RWPE1 (cell line): ENCODE data around the gene KLHL36.

Source experiments
- CTCF ChIA-PET: fragments of 350-600 bp; sonication (Branson Sonifier 250); formaldehyde crosslinking; extraction: SDS; loops from one replicate; lab custom pipeline; 2021; lab: Yijun Ruan, JAX
- POLR2A ChIA-PET: fragments of 400-600 bp; formaldehyde crosslinking; extraction: SDS; loops from one replicate; lab custom pipeline; 2020; ENCODE audit warnings: antibody characterized with exemption; ENCODE audit not compliant: low non-redundant PET; lab: Yijun Ruan, JAX
- DNase-seq: peaks from one replicate; pipeline ENCODE4 v3.0.0; 2012; ENCODE audit warnings: low spot score
- H3K27ac ChIP-seq: fragments of 450-650 bp; 2 replicates; pipeline ENCODE4 v1.5.1; 2017
- CTCF ChIP-seq: fragments of 450-650 bp; conservative IDR thresholded peaks from 2 replicates; pipeline ENCODE4 v1.5.1; 2017; ENCODE audit warnings: low read depth, mild to moderate bottlenecking

Gene KLHL36

GRCh38 chr16:84672276-84673202, 24.2 kb downstream of the KLHL36 start:
- H3K27ac ChIP-seq = peak overlapping the region; percentile 32
- POLR2A ChIA-PET = no interaction called here
- CTCF ChIA-PET = interaction anchor here (0.5 to 4.0 kb wide), 25 partner anchors 9 to 195 kb away, joined by 3 to 27 read pairs (median 4); no protein-coding TSS in a partner anchor
- TF ChIP-seq CTCF = peak; percentile 85
- DNase-seq = peak; percentile 64

GRCh38 chr16:84673203-84673535, 24.9 kb downstream of the KLHL36 start:
- POLR2A ChIA-PET = no interaction called here
- DNase-seq = peak; percentile 90
- TF ChIP-seq CTCF = no peak
- H3K27ac ChIP-seq = peak overlapping the region; percentile 32
- CTCF ChIA-PET = interaction anchor here (0.6 to 4.0 kb wide), 12 partner anchors 10 to 170 kb away, joined by 3 to 27 read pairs (median 6); no protein-coding TSS in a partner anchor

GRCh38 chr16:84673561-84673960, 25.2 kb downstream of the KLHL36 start:
- DNase-seq = no peak
- ChIA-PET POLR2A (no interaction called here), CTCF (interaction anchor here (0.8 to 4.0 kb wide), 7 partner anchors 10 to 139 kb away, joined by 3 to 27 read pairs (median 8); no protein-coding TSS in a partner anchor)
- peak overlapping the region; percentile 32 for H3K27ac ChIP-seq
- no peak for TF ChIP-seq CTCF

GRCh38 chr16:84675423-84675822, 27.1 kb downstream of the KLHL36 start:
- ChIA-PET CTCF (no interaction called here), POLR2A (no interaction called here)
- no peak for TF ChIP-seq CTCF
- H3K27ac ChIP-seq = no peak overlapping the region
- no peak for DNase-seq

- ChIA-PET POLR2A (no interaction called here), CTCF (no interaction called here)
- H3K27ac ChIP-seq = no peak overlapping the region
- DNase-seq = no peak
- no peak for TF ChIP-seq CTCF
Observed at GRCh38 chr16:84675884-84676283, 27.6 kb downstream of the KLHL36 start.

- ChIA-PET POLR2A (no interaction called here), CTCF (no interaction called here)
- TF ChIP-seq CTCF = no peak
- DNase-seq = no peak
- H3K27ac ChIP-seq = no peak overlapping the region
Observed at GRCh38 chr16:84677017-84677803, 28.9 kb downstream of the KLHL36 start.
